Right lobe of liver (tissue), 6 donors: ENCODE measurements around the gene RPRD1A. TPM values are rescaled to one million over a fixed set of nuclear protein-coding genes. Genes with fewer than 3 reads are reported as not detected.

Experiments
- ATAC-seq, 4 donors: fragments of 200-7000 bp; cut with Tn5 transposase; one replicate each; pipeline ENCODE4 v1.9.1; 2020; ENCODE audit warnings: mild to moderate bottlenecking in 4 of 4, moderate library complexity in 4 of 4
- DNase-seq, 3 donors: peaks; one replicate each; pipeline ENCODE4 v3.0.0-alpha.2; 2020
- H3K27ac ChIP-seq, 3 donors: fragments of 200-600 bp; one replicate each; pipeline ENCODE4 v1.8.0; 2022
- H3K27me3 ChIP-seq, 2 donors: fragments of 200-600 bp; one replicate each; pipeline ENCODE4 v1.8.0; 2022
- H3K36me3 ChIP-seq, 4 donors: fragments of 200-600 bp; sonication (generic) in 1 of 4; one replicate each; pipeline versions ENCODE4 v1.5.1 to v1.8.0; 2017 to 2022; ENCODE audit warnings: control low read depth in 1 of 4
- H3K4me1 ChIP-seq, 4 donors: fragments of 200-600 bp; sonication (generic) in 1 of 4; one replicate each; pipeline versions ENCODE4 v1.5.1 to v1.8.0; 2017 to 2022; ENCODE audit warnings: control low read depth in 1 of 4
- H3K4me3 ChIP-seq, 3 donors: fragments of 200-600 bp; one replicate each; pipeline ENCODE4 v1.8.0; 2022
- H3K9me3 ChIP-seq, 4 donors: fragments of 200-600 bp; sonication (generic) in 1 of 4; one replicate each; pipeline versions ENCODE4 v1.5.1 to v1.8.0; 2017 to 2022; ENCODE audit warnings: control low read depth in 1 of 4
- POLR2A ChIP-seq: fragments of 450-650 bp; IDR thresholded peaks from one replicate; pipeline ENCODE4 v1.6.1; 2017; ENCODE audit warnings: antibody characterized with exemption, mild to moderate bottlenecking
- WGBS: methylation state at CpG from one replicate; pipeline ENCODE4 v1.1.6; 2018; ENCODE audit warnings: low coverage, low lambda C conversion rate; ENCODE audit not compliant: insufficient coverage; ENCODE audit errors: missing lambda C conversion rate; 5-methylcytosine and 5-hydroxymethylcytosine counted together
- intact Hi-C, 2 donors: fragments of 100-400 bp; cut with DNase I; formaldehyde crosslinking; loops; one replicate each; pipeline versions ENCODE4 v1.11.2 to v1.14.1; 2022
- total RNA-seq, 6 experiments: library from RNA; depleted of rRNA in 2 of 6; stranded (reverse); fragments of >200 nt in 2 of 6; fragmentation: NEBNext Ultra II Directional in 3 of 6; extraction: Animal tissue kit (Norgen Biotek cat#: 25700) in 3 of 6; gene quantifications; one replicate each; pipeline versions ENCODE4 v1.1.0 to v1.2.4, GENCODE V29; 2016 to 2023
- TF ChIP-seq, protein P1 (sequence below), 4 donors: fragments of 200-600 bp in 3 of 4; fragments of 450-650 bp in 1 of 4; IDR thresholded peaks; one replicate each; pipeline versions ENCODE4 v1.5.1 to v1.8.0; 2016 to 2022; ENCODE audit warnings: antibody characterized with exemption in 4 of 4, mild to moderate bottlenecking in 2 of 4
- donor health status: DM: no; HTN: yes; CAD: no.
- donor health status: DM: no; HTN: no; CAD: no.
- donor health status: DM: no; HTN: no; CAD: no.
- donor health status: DM: no; HTN: yes; CAD: no.
- donor health status: DM: no; HTN: yes; CAD: no.

RPRD1A gene
- total RNA-seq, 6 experiments from 2014 or later = 14.4 to 28.6 (median 20.9) TPM

DNA sequence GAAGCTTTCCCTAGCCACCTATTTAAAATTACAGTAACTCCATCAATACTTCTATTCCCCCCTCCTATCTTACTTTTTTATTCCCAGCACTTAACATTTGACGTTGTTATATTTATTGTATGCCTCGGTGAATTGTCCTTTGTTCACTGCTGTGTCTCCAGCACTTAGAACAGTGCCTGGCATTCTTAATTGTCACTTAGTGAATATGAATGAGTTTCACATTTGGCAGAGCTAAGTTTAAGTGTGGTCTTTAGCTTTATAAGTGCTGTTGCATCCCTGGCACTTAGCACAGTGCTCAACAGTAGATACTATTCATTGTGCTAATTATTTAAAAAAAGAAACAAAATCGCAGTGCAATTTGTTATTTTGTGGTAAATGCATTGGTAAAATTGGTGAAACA is 93.2 kb downstream of the RPRD1A start:
- ATAC-seq = no peak
- Histone ChIP-seq H3K9me3 (no peaks in the 10 kb centered on the region), H3K27ac (no peak overlapping the region), H3K4me3 (no peak overlapping the region), H3K36me3 (peaks cover 0 to 42% (median 8%) of the 10 kb centered on the region in 4 donors), H3K4me1 (peaks cover 0 to 10% (median 0%) of the 10 kb centered on the region in 4 donors), H3K27me3 (no peaks in the 10 kb centered on the region)
- intact Hi-C loops = no loop called here
- no peak for DNase-seq
- TF ChIP-seq, protein P1, sequence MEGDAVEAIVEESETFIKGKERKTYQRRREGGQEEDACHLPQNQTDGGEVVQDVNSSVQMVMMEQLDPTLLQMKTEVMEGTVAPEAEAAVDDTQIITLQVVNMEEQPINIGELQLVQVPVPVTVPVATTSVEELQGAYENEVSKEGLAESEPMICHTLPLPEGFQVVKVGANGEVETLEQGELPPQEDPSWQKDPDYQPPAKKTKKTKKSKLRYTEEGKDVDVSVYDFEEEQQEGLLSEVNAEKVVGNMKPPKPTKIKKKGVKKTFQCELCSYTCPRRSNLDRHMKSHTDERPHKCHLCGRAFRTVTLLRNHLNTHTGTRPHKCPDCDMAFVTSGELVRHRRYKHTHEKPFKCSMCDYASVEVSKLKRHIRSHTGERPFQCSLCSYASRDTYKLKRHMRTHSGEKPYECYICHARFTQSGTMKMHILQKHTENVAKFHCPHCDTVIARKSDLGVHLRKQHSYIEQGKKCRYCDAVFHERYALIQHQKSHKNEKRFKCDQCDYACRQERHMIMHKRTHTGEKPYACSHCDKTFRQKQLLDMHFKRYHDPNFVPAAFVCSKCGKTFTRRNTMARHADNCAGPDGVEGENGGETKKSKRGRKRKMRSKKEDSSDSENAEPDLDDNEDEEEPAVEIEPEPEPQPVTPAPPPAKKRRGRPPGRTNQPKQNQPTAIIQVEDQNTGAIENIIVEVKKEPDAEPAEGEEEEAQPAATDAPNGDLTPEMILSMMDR (IDR thresholded peaks at IDR 0.05) = no peak
- WGBS = 91% methylated on average over 3 of the region's 3 CpGs

DNA sequence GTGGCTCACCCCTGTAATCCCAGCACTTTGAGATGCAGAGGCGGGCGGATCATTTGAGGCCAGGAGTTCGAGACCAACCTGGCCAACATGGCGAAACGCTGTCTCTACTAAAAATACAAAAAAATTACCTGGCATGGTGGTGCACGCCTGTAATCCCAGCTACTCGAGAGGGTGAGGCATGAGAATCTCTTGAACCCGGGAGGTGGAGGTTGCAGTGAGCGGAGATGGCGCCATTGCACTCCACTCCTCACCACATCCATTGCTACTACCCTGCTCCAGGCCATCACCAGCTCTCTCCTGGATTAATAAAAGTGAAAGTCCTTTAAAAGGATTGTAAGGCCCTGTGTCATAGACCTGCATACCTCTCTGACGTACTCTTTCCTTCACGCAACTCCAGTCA is 93.7 kb downstream of the RPRD1A start:
- Histone ChIP-seq H3K27me3 (no peaks in the 10 kb centered on the region), H3K36me3 (peaks cover 0 to 37% (median 8%) of the 10 kb centered on the region in 4 donors), H3K9me3 (no peaks in the 10 kb centered on the region), H3K4me1 (peaks cover 0 to 10% (median 0%) of the 10 kb centered on the region in 4 donors), H3K27ac (no peak overlapping the region), H3K4me3 (peak overlapping the region in 1 of 3 donors; percentile 88)
- intact Hi-C loops = no loop called here
- 85% methylated on average over 12 of the region's 12 CpGs for whole genome bisulfite sequencing
- DNase-seq = no peak
- TF ChIP-seq POLR2A = no peak
- TF ChIP-seq, protein P1 (IDR thresholded peaks at IDR 0.05) = no peak
- no peak for ATAC-seq

DNA sequence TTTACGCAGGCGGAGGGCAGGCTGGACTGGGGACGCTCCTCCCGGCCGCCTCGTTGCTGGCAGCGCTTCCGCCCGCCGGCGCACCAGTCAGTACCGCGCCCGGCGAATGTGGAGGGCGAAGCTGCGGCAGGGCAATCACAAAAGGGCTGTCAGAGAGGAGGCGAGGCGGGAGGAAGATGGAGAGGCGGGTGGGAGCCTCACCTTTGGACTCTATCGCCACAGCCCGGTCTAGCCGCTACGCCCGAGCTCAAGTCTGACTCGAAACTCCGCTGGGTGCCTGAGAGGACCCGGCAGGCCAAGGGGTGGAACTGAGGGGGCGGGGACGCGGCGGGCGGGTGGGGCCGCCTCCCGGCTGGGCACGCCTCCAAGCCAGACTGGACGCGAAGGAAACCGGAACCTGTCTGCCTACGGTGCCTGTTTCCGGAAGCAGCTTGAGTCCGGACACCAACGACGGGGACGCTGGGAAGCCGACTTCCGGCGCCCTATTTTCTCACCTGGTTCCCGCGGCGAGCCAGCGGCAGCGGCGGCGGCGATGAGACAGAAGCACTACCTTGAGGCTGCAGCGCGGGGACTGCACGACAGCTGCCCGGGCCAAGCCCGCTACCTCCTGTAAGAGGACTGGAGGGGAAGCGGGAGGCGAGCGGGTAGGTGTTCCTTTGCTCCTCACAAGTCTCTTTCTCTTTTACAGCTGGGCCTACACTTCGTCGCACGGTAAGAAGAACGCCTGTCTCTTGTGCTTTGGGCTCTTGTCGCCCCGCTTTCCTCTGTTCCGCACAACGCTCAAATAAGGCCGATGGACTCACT is 95.0 kb downstream of the RPRD1A start, which contains the start of gene RMP24:
TSS of gene RMP24 (plus strand) at position 483 of the 804 bp plus-strand sequence.
- intact Hi-C loops = no loop called here
- Histone ChIP-seq H3K4me3 (peak within 1 kb of the TSS; percentile 85 to 89 (median 88)), H3K36me3 (peaks cover 0 to 24% (median 1%) of the 10 kb centered on the region in 4 donors), H3K9me3 (no peaks in the 10 kb centered on the region), H3K4me1 (peaks cover 0 to 10% (median 0%) of the 10 kb centered on the region in 4 donors), H3K27me3 (no peaks in the 10 kb centered on the region), H3K27ac (peak within 1 kb of the TSS; percentile 71 to 90 (median 81))
- TF ChIP-seq, protein P1 (IDR thresholded peaks at IDR 0.05) = no peak
- TF ChIP-seq POLR2A = peak; percentile 76
- ATAC-seq (peak; percentile 97 to 98 (median 98)), DNase-seq (peak; percentile 94 to 97 (median 97))
- WGBS = 0% methylated on average over 18 of the region's 73 CpGs

DNA sequence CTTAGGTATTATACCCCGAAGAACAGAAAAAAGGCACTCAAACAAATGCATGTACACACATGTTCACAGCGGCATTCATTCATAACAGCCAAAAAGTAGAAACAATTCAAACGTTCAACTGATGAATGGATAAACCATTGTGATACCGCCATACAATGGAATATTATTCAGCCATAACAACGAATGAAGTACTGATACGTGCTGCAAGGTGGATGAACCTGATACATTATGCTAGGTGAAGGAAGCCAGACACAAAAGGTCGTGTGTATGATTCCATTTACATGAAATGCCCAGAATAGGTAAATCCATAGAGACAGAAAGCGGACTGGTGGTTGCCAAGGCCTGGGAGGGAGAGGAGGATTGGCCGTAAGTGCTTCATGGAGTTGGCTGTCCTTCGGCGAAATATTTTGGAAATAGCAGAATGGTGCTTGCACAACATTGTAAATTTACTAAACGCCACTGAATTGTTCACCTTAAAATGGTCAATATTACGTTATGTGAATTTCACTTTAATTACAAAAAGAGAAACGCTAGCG is 95.6 kb downstream of the RPRD1A start:
- Histone ChIP-seq H3K4me1 (peaks cover 0 to 10% (median 0%) of the 10 kb centered on the region in 4 donors), H3K36me3 (peaks cover 0 to 17% (median 0%) of the 10 kb centered on the region in 4 donors), H3K9me3 (no peaks in the 10 kb centered on the region), H3K27ac (peak overlapping the region; percentile 71 to 90 (median 81)), H3K27me3 (no peaks in the 10 kb centered on the region), H3K4me3 (peak overlapping the region; percentile 85 to 89 (median 88))
- WGBS = 36% methylated on average over 15 of the region's 15 CpGs
- intact Hi-C loops = no loop called here
- ATAC-seq = peak; percentile 11 to 31 (median 22)
- DNase-seq = no peak
- TF ChIP-seq, protein P1 (IDR thresholded peaks at IDR 0.05) = no peak
